22Rv1 (cell line): ENCODE data around the gene PATJ.
"Not testable (repeated sequence)": the region's sequence is repeated elsewhere in the genome, so short reads cannot be mapped to it uniquely, and the experiment has no call there.

Experiments
- ZFX ChIP-seq: fragments of 450-650 bp; IDR thresholded peaks from 2 replicates; pipeline ENCODE4 v1.6.1; 2017; ENCODE audit warnings: antibody characterized with exemption, borderline replicate concordance
- TF ChIP-seq, protein P1 (sequence below): fragments of 450-650 bp; IDR thresholded peaks from 2 replicates; pipeline ENCODE4 v1.5.1; 2017; ENCODE audit warnings: mild to moderate bottlenecking

DNA sequence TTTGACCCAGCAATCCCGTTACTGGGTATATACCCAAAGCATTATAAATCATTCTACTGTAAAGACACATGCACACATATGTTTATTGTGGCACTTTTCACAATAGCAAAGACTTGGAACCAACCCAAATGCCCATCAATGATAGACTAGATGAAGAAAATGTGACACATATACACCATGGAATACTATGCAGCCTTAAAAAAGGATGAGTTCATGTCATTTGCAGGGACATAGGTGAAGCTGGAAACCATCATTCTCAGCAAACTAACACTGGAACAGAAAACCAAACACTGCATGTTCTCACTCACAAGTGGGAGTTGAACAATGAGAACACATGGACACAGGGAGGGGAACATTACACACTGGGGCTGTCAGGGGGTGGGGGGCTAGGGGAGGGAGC, 11.6 kb upstream of the PATJ start:
- TF ChIP-seq, protein P1, sequence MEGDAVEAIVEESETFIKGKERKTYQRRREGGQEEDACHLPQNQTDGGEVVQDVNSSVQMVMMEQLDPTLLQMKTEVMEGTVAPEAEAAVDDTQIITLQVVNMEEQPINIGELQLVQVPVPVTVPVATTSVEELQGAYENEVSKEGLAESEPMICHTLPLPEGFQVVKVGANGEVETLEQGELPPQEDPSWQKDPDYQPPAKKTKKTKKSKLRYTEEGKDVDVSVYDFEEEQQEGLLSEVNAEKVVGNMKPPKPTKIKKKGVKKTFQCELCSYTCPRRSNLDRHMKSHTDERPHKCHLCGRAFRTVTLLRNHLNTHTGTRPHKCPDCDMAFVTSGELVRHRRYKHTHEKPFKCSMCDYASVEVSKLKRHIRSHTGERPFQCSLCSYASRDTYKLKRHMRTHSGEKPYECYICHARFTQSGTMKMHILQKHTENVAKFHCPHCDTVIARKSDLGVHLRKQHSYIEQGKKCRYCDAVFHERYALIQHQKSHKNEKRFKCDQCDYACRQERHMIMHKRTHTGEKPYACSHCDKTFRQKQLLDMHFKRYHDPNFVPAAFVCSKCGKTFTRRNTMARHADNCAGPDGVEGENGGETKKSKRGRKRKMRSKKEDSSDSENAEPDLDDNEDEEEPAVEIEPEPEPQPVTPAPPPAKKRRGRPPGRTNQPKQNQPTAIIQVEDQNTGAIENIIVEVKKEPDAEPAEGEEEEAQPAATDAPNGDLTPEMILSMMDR = not testable (repeated sequence)
- TF ChIP-seq ZFX = not testable (repeated sequence)
